Endothelial cell of umbilical vein (primary cell): ENCODE results near the gene ATRIP.

Source experiments
- EZH2 ChIP-seq: IDR thresholded peaks from 2 replicates; pipeline ENCODE4 v1.6.1; 2012; ENCODE audit warnings: borderline replicate concordance, low read depth, mild to moderate bottlenecking, moderate library complexity, low read length, inconsistent platforms; ENCODE audit not compliant: severe bottlenecking
- FOS ChIP-seq: IDR thresholded peaks from 2 replicates; pipeline ENCODE4 v1.6.1; 2011; ENCODE audit warnings: mild to moderate bottlenecking, low read length, moderate library complexity, borderline replicate concordance; ENCODE audit not compliant: insufficient read depth
- POLR2A ChIP-seq: IDR thresholded peaks from 2 replicates; pipeline ENCODE4 v1.6.1; 2012; ENCODE audit warnings: low read depth, mild to moderate bottlenecking, control low read depth, low read length
- POLR2AphosphoS5 ChIP-seq: IDR thresholded peaks from 2 replicates; pipeline ENCODE4 v1.6.1; 2012; ENCODE audit warnings: low read depth, mild to moderate bottlenecking, control low read depth, low read length, moderate library complexity; ENCODE audit not compliant: insufficient read depth
- TF ChIP-seq, protein P1 (sequence below): IDR thresholded peaks from 2 replicates; pipeline ENCODE4 v1.6.1; 2011; ENCODE audit not compliant: insufficient read depth, insufficient read length
- TF ChIP-seq, protein P2 (sequence below), 2 donors: IDR thresholded peaks; 1 replicate in 1 of 2; 2 replicates in 1 of 2; pipeline ENCODE4 v1.5.1; 2011; ENCODE audit warnings: low read length in 2 of 2, mild to moderate bottlenecking in 2 of 2, moderate library complexity in 2 of 2, control low read depth in 1 of 2, inconsistent platforms in 1 of 2, low read depth in 1 of 2; ENCODE audit not compliant: insufficient read depth in 1 of 2; ENCODE audit errors: extremely low read depth in 1 of 2

DNA sequence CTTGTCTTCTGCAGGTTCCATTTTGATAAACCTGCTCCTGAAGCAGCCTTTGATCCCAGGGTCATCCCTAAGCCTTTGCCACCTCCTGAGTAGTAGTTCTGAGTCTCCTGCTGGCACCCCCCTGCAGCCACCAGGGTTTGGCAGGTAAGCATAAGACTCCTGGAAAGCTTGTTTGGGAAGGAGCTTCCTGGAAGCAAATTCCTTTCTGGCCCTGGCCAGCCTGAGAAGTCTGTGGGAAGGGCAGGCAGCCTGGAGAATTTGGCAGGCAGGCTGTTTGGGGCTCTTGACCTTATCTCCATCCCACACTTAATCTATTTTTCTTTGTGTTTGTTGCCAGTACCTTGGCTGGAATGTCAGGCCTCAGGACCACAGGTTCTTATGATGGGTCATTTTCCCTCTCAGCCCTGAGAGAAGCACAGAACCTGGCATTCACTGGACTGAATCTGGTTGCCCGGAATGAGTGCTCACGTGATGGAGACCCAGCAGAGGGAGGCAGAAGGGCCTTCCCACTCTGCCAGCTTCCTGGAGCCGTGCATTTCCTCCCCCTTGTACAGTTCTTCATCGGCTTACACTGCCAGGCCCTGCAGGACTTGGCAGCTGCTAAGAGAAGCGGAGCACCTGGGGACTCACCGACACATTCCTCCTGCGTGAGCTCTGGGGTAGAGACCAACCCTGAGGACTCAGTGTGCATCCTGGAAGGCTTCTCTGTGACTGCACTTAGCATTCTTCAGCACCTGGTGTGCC, 13.4 kb downstream of the ATRIP start:
- TF ChIP-seq POLR2AphosphoS5 (no peak), POLR2A (no peak), EZH2 (no peak), FOS (no peak)
- TF ChIP-seq, protein P1, sequence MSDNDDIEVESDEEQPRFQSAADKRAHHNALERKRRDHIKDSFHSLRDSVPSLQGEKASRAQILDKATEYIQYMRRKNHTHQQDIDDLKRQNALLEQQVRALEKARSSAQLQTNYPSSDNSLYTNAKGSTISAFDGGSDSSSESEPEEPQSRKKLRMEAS, result no peak
- TF ChIP-seq, protein P2, sequence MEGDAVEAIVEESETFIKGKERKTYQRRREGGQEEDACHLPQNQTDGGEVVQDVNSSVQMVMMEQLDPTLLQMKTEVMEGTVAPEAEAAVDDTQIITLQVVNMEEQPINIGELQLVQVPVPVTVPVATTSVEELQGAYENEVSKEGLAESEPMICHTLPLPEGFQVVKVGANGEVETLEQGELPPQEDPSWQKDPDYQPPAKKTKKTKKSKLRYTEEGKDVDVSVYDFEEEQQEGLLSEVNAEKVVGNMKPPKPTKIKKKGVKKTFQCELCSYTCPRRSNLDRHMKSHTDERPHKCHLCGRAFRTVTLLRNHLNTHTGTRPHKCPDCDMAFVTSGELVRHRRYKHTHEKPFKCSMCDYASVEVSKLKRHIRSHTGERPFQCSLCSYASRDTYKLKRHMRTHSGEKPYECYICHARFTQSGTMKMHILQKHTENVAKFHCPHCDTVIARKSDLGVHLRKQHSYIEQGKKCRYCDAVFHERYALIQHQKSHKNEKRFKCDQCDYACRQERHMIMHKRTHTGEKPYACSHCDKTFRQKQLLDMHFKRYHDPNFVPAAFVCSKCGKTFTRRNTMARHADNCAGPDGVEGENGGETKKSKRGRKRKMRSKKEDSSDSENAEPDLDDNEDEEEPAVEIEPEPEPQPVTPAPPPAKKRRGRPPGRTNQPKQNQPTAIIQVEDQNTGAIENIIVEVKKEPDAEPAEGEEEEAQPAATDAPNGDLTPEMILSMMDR (IDR thresholded peaks at IDR 0.05; ENCODE audit: extremely low read depth in 1 of 2, insufficient read depth in 1 of 2, low read depth in 1 of 2, low read length in 2 of 2), result no peak
